GM12892 (cell line): Measurements from ENCODE around the gene TSPO.

ENCODE experiments used
- DNase-seq: peaks from one replicate; pipeline ENCODE4 v3.0.0; 2011; ENCODE audit not compliant: insufficient read length
- FAIRE-seq: peaks from 2 replicates; lab custom pipeline; 2011; peaks lifted over from hg19 to GRCh38; lab: Jason Lieb, UNC
- POLR2A ChIP-seq: IDR thresholded peaks from 2 replicates; pipeline ENCODE4 v1.6.1; 2011; ENCODE audit warnings: low read depth, low read length, control low read depth
- POLR2AphosphoS5 ChIP-seq: IDR thresholded peaks from 2 replicates; pipeline ENCODE4 v1.6.1; 2011; ENCODE audit warnings: low read depth, low read length, control low read depth
- TAF1 ChIP-seq: IDR thresholded peaks from 2 replicates; pipeline ENCODE4 v1.6.1; 2011; ENCODE audit warnings: low read depth, mild to moderate bottlenecking, control low read depth, low read length, borderline replicate concordance

TSPO gene

DNA sequence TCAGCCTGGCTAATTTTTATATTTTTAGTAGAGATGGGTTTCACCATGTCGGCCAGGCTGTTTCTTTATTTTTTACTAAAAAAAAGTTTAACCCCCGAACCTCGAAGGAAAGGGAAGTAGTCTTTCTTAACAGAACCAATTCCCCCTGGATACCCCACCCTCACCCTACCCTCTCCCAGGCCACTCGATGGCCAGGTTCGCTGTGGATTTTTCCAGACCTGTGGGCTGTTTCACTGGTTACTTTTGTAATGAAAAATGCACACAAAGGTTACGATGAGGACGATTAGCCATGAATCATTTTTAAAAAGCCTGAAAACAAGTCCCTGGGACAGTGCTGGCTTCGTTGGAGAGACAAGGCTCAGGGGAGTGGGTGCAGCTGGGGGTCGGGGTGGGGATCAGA lies 2.5 kb downstream of the TSPO start:
- FAIRE-seq, result no peak
- TF ChIP-seq POLR2AphosphoS5 (no peak), POLR2A (no peak), TAF1 (no peak)
- DNase-seq, result no peak

DNA sequence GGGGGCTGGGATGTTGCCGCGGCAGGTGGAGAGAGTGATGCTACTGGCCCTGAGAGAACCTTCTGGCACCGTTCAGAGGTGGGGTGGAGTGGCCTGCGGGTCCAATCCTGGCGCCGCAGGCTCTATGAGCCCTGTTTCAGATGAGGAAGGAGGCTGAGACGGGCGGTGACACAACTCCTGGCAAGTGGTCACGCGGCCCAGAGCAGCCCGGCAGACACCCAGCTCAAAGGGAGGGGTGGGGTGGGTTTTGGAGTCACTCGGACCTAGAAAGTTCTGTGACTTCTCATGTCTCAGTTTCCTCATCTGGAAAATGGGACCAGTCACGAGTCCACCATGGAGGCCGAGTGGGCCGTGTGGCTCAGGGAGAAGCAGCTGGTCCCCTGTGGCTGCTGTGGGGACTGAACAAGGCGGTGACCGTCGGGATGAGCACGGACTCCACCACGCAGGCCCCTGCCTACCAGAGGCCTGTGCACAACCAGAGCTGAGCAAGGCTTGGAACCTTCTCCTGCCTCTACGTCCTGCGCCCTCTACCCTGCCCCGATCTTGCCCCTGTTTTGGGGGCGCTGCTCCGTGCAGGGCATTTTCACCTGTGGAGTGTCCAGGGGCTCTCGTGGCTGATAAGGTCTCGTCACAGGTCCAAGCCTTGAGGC lies 3.7 kb downstream of the TSPO start:
- DNase-seq (no peak), FAIRE-seq (no peak)
- TF ChIP-seq POLR2AphosphoS5, result no peak
- no peak for TF ChIP-seq POLR2A
- no peak for TF ChIP-seq TAF1

DNA sequence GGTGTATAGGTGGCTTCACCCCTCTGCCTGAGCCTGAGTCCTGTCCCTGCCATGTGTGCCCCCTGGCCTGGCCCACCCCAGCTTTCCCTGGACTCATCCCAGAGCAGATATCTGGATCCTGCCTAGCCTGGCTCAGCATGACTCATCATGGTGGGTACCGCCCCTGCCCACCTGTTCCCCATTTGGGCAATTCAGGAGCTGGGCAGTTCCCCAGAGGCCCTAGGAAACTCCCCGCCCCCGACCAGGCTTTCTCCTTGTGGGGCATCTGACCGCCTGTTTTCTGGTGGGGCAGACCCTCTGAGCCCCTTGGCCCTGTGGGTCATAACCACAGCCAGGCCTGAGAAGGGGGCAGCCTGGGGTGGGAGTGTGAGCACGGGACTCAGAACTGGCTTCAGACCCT lies 4.4 kb downstream of the TSPO start:
- FAIRE-seq (no peak), DNase-seq (no peak)
- TF ChIP-seq POLR2A (no peak), TAF1 (no peak), POLR2AphosphoS5 (no peak)

DNA sequence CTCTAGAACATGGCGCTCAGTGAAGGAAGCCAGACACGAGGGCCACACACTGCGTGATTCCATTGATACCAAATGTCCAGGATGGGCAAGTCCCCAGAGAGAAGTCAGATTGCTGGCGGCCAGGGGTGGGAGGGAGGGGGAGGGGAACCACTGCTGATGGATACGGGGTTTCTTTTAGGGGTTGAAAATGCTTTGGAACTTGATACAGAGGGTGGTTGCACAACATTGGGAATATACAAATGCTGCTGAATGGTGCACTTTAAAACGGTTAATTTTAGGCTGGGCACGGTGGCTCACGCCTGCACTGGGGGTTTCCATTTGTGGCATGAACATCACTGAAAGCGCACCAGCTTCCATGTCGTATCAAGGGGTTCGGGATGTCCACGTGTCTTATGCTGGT lies 5.1 kb downstream of the TSPO start:
- TF ChIP-seq POLR2AphosphoS5 (no peak), TAF1 (no peak), POLR2A (no peak)
- FAIRE-seq, result no peak
- DNase-seq, result no peak

DNA sequence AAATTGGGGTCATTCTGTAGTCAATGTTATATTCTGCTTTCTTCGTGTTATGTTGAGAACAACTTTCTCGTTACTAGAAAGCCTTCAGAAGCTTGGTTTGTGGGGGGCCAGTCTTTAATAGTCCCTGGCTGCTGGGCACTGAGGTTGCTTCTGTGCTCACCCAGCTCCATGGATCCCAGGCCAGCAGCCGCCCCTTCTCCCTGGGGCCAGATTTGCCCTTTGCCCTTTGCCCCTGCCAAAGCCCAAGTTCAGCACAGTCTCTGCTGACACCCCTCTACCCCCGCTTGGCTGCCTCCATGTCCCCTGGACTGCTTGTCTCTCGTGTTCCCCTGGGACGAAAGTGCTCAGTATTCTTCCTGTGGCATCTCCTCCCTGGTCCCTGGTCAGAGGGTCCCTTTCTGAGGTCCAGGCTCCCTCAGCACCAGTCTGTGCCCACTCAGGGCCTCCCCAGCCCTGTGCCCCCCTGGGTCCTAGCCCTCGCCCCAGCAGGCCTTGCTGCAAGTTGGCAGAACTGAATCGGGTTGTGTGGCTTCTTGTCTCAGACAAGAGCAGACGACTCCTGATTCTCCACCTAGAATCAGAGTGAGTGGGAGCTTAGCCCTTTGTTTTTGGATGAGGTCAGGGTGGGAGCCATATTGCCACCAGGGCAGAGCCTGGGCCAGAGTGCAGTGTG lies 6.7 kb downstream of the TSPO start:
- DNase-seq (no peak), FAIRE-seq (no peak)
- no peak for TF ChIP-seq POLR2AphosphoS5
- no peak for TF ChIP-seq POLR2A
- TF ChIP-seq TAF1, result no peak

DNA sequence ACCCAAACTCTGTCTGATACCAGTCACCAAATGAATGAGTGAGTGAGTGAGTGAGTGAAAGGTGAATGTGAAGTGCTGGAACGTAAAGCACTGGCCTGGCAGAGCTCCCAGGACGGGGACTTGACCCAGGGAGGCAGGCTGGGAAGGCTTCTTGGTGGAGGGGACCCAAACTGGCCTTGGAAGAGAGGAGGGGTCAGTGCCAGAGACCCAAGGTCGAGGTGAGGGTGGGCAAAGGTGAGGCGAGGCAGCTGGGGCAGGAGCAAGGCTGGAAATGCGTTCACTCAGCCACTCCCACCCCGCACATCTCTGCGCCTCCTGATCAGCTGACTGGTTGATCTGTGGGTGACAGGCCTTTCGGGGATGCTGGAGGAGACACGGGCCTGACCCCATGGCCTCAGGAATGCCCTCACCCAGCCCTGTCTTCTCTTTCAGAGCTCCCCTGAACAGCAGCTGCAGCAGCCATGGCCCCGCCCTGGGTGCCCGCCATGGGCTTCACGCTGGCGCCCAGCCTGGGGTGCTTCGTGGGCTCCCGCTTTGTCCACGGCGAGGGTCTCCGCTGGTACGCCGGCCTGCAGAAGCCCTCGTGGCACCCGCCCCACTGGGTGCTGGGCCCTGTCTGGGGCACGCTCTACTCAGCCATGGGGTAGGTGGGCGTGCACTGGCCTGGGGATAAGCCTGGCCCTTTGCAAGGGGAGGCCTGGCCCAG lies 7.6 kb downstream of the TSPO start:
- FAIRE-seq (no peak), DNase-seq (no peak)
- TF ChIP-seq POLR2AphosphoS5 (no peak), TAF1 (no peak), POLR2A (no peak)

DNA sequence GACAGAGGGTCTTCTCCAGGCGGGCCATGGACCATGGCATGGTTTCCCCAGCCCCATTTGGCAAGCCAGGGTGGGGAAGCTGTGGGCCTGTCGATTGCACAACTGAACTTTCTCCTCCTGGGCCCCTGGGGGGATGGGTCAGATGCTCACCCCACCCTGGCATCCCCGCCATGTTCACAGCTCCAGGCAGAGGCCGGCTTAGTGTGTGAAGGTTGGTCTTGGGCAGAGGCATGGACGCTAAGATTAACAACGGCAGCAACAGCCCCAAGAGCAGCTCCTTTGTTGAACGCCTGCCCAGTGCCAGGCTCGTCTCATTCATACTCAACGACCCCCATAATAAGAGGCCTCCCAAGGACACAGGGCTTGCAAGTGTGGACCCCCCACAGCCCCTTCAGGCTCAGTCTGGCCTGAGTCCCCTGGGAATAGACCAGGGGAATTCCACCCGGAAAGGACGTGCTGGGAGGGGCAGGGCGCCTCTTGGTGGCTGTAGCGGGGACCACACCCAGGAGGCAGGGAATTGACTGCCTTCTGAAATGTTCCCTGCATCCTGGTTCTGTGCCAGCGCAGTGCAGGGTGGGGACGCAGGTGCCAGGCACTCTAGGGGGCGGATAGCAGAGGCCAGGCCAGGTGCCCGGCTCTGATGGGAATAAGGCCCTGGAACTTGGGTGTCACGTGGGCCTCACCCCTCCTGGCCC lies 8.3 kb downstream of the TSPO start:
- TF ChIP-seq POLR2AphosphoS5 (no peak), TAF1 (no peak), POLR2A (no peak)
- DNase-seq (no peak), FAIRE-seq (no peak)

DNA sequence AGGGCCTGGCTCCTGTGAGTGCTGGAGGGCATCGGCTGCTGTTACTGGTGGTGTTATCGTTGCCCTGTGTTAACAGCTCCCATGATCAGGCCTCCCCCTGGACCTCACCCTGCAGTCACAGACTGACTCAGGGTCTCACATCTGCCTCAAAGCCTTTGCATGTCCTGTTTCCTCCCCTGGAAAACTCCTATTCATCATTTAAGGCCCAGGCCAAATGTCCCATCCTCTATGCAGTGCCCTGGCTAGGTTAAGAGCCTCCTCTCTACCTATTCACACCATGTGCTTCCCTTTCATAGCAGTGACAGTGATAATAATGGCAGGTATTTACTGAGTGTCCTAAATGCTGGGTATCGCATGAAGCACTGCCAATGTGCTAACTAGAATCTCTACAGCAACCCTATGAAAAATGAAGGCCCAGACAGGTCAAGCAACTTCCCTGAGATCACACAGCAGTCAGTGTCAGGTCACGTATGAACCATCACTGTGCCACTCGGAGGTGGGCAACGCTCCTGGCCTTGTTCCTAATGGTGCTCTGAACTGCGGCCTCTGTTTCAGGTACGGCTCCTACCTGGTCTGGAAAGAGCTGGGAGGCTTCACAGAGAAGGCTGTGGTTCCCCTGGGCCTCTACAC lies 9.3 kb downstream of the TSPO start:
- FAIRE-seq (no peak), DNase-seq (no peak)
- TF ChIP-seq TAF1 (no peak), POLR2AphosphoS5 (no peak), POLR2A (no peak)

DNA sequence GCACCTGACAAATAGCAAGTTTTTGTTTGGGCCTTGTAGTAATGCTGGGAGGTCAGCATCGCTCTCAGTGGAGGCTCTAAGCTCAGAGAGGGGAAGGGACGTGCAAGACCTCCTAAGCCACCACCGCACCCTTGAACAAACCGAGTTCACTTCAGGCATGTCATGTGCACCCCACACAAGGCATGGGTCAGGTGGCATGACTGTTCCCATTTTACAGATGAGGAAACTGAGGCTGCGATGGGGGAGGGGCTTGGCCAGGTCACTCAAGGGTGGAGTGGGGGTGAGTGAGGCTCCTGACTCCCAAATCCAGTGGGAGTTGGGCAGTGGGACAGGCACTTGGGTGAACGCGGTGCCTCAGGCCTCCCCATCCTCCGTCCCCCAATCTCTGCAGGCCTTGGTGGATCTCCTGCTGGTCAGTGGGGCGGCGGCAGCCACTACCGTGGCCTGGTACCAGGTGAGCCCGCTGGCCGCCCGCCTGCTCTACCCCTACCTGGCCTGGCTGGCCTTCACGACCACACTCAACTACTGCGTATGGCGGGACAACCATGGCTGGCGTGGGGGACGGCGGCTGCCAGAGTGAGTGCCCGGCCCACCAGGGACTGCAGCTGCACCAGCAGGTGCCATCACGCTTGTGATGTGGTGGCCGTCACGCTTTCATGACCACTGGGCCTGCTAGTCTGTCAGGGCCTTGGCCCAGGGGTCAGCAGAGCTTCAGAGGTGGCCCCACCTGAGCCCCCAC lies 11.2 kb downstream of the TSPO start:
- TF ChIP-seq POLR2AphosphoS5 (no peak), TAF1 (no peak), POLR2A (no peak)
- DNase-seq, result no peak
- FAIRE-seq, result no peak

DNA sequence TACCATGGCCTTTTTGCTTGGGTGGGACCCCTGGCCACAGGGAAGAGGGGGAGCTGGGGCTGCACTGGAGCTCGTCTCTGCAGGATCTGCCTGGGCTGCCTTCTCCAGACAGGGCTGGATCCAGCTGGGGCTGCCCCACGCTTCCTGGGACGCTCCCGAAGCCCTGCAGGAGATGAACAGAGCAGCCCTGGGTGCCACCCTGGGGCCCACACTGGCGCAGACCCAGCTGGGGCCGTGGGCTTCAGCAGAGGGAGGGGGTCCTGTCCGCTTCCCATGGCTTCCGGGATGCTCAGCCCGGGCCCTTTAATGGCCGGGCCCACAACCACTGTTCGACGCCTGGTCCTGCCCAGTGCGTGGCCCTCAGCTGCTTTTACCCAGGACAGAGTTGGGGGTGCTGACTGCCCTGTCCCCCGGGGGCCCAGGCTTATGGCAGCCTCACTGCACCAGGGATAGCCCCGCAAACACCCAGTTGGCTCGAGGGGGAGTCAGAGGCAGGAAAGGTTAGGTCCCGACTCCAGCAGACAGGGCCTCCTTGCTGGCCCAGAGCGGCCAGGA lies 12.0 kb downstream of the TSPO start:
- DNase-seq (no peak), FAIRE-seq (no peak)
- no peak for TF ChIP-seq TAF1
- no peak for TF ChIP-seq POLR2AphosphoS5
- TF ChIP-seq POLR2A, result no peak

DNA sequence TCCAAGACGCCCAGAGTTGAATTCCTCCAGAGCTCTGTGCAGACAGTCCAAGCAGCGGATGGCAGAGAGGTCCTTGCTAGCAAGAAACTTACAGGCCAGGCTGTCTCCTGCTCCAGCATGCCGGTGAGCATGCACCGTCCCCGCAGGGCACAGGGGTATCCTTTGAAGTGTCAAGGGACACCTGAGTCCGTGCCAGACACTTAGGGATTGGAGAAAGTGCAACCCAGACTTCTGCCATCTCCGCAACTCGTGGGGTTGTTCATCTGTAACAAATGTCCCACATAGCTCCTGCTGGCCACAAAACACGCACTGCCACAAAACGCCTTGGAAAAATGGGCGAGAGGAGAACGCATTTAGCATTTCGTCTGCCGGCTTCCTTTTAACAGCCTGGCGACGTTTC lies 13.3 kb downstream of the TSPO start:
- FAIRE-seq, result no peak
- TF ChIP-seq POLR2A (no peak), POLR2AphosphoS5 (no peak), TAF1 (no peak)
- DNase-seq, result no peak
